PFSK-1 (cell line): ENCODE results near the gene ARHGAP8.

Experiments used
- FOXP2 ChIP-seq: optimal IDR thresholded peaks from 2 replicates; pipeline ENCODE3; 2011; ENCODE audit warnings: borderline replicate concordance, control low read depth, inconsistent platforms; ENCODE audit not compliant: insufficient read depth; ENCODE audit errors: extremely low read length, extremely low read depth
- POLR2AphosphoS5 ChIP-seq: IDR thresholded peaks from 2 replicates; pipeline ENCODE4 v1.6.1; 2012; ENCODE audit warnings: low read depth, mild to moderate bottlenecking, control low read depth, low read length, moderate library complexity
- REST ChIP-seq, 2 experiments: IDR thresholded peaks; 2 replicates each; pipeline versions ENCODE4 v1.6.1 to v1.8.0; 2011 to 2012; ENCODE audit warnings: low read depth in 2 of 2, low read length in 2 of 2, control low read depth in 1 of 2, inconsistent platforms in 1 of 2, mild to moderate bottlenecking in 1 of 2, moderate library complexity in 1 of 2; ENCODE audit not compliant: insufficient read depth in 1 of 2
- SIN3A ChIP-seq: IDR thresholded peaks from 2 replicates; pipeline ENCODE4 v1.6.1; 2012; ENCODE audit warnings: mild to moderate bottlenecking, low read length, moderate library complexity, borderline replicate concordance; ENCODE audit not compliant: insufficient read depth
- TAF1 ChIP-seq: IDR thresholded peaks from 2 replicates; pipeline ENCODE4 v1.6.1; 2012; ENCODE audit warnings: low read length, control low read depth, borderline replicate concordance; ENCODE audit not compliant: insufficient read depth

ARHGAP8 gene

GRCh38 chr22:44710474-44711240 is 41.7 kb upstream of the ARHGAP8 start:
- TF ChIP-seq POLR2AphosphoS5 = no peak
- TF ChIP-seq REST (IDR thresholded peaks at IDR 0.05; ENCODE audit: insufficient read depth in 1 of 2, low read depth in 2 of 2, low read length in 2 of 2) = no peak
- no peak for TF ChIP-seq SIN3A
- TF ChIP-seq FOXP2 = no peak
- TF ChIP-seq TAF1 = no peak

GRCh38 chr22:44711241-44711560 is 41.2 kb upstream of the ARHGAP8 start:
- TF ChIP-seq TAF1 = no peak
- no peak for TF ChIP-seq SIN3A
- no peak for TF ChIP-seq POLR2AphosphoS5
- TF ChIP-seq FOXP2 = no peak
- TF ChIP-seq REST (IDR thresholded peaks at IDR 0.05; ENCODE audit: insufficient read depth in 1 of 2, low read depth in 2 of 2, low read length in 2 of 2) = no peak

- TF ChIP-seq SIN3A = no peak
- no peak for TF ChIP-seq REST (IDR thresholded peaks at IDR 0.05; ENCODE audit: insufficient read depth in 1 of 2, low read depth in 2 of 2, low read length in 2 of 2)
- TF ChIP-seq POLR2AphosphoS5 = no peak
- TF ChIP-seq TAF1 = no peak
- no peak for TF ChIP-seq FOXP2
These were observed 40.5 kb upstream of the ARHGAP8 start for GRCh38 chr22:44711690-44712555.

GRCh38 chr22:44712962-44713361 is 39.4 kb upstream of the ARHGAP8 start:
- no peak for TF ChIP-seq SIN3A
- no peak for TF ChIP-seq REST (IDR thresholded peaks at IDR 0.05; ENCODE audit: insufficient read depth in 1 of 2, low read depth in 2 of 2, low read length in 2 of 2)
- no peak for TF ChIP-seq TAF1
- no peak for TF ChIP-seq FOXP2
